IMR-90 (cell line): Measurements from ENCODE around the gene ST7. TPM values are rescaled to one million over a fixed set of nuclear protein-coding genes. Genes with fewer than 3 reads are reported as not detected.

Source experiments
- ATAC-seq: fragments of 200-7000 bp; cut with Tn5 transposase; 2 replicates; pipeline ENCODE4 v1.9.1; 2020; ENCODE audit warnings: low read depth, mild to moderate bottlenecking, moderate library complexity
- BruUV-seq: library from RNA; stranded (reverse); fragments of 400-500 nt; replicated peaks from 2 replicates; lab custom pipeline; 2021; lab: Mats Ljungman, UMichigan
- CTCF ChIA-PET: fragments of 300-600 bp; formaldehyde crosslinking; extraction: SDS; loops from one replicate; lab custom pipeline; 2021; ENCODE audit warnings: antibody characterized with exemption; lab: Yijun Ruan, JAX
- POLR2A ChIA-PET: fragments of 300-600 bp; sonication (Branson Sonifier 250); formaldehyde crosslinking; loops from one replicate; lab custom pipeline; 2022; ENCODE audit warnings: antibody characterized with exemption; ENCODE audit not compliant: unreplicated experiment; lab: Charles Lee
- DNase-seq: peaks from one replicate; pipeline ENCODE4 v3.0.0; 2013
- H2AFZ ChIP-seq: replicated peaks from 2 replicates; pipeline ENCODE3; 2013; ENCODE audit warnings: low read length, mild to moderate bottlenecking; ENCODE audit not compliant: poor library complexity
- H2AK5ac ChIP-seq: 2 replicates; pipeline ENCODE4 v1.6.1; 2013; ENCODE audit warnings: low read depth, low read length, inconsistent platforms
- H2AK9ac ChIP-seq: replicated peaks from 2 replicates; pipeline ENCODE3; 2013; ENCODE audit warnings: mild to moderate bottlenecking, low read depth, low read length, moderate library complexity; ENCODE audit not compliant: poor library complexity
- H2BK120ac ChIP-seq: 2 replicates; pipeline ENCODE4 v1.6.1; 2013; ENCODE audit warnings: low read depth, low read length, inconsistent platforms
- H2BK15ac ChIP-seq: 3 replicates; pipeline ENCODE4 v1.6.1; 2013; ENCODE audit warnings: low read depth, low read length, inconsistent platforms
- H2BK20ac ChIP-seq: 2 replicates; pipeline ENCODE4 v1.6.1; 2013; ENCODE audit warnings: low read depth, mild to moderate bottlenecking, inconsistent platforms, low read length, moderate library complexity
- H2BK5ac ChIP-seq: 2 replicates; pipeline ENCODE4 v1.6.1; 2013; ENCODE audit warnings: mild to moderate bottlenecking, low read depth, low read length, inconsistent platforms; ENCODE audit not compliant: poor library complexity, severe bottlenecking
- H3K14ac ChIP-seq: replicated peaks from 2 replicates; pipeline ENCODE4 v1.6.1; 2013; ENCODE audit warnings: low read depth, low read length, inconsistent platforms
- H3K18ac ChIP-seq: 2 replicates; pipeline ENCODE4 v1.6.1; 2013; ENCODE audit warnings: low read depth, low read length, control low read depth
- H3K23ac ChIP-seq: 2 replicates; pipeline ENCODE4 v1.6.1; 2013; ENCODE audit warnings: low read depth, low read length, inconsistent platforms
- H3K27ac ChIP-seq: 2 replicates; pipeline ENCODE4 v1.5.1; 2013; ENCODE audit warnings: mild to moderate bottlenecking, control low read depth, low read length; ENCODE audit not compliant: insufficient read depth
- H3K27me3 ChIP-seq: 2 replicates; pipeline ENCODE4 v1.6.1; 2013; ENCODE audit warnings: low read length; ENCODE audit not compliant: control insufficient read depth, insufficient read depth
- H3K36me3 ChIP-seq: 2 replicates; pipeline ENCODE4 v1.6.1; 2013; ENCODE audit warnings: low read length, mixed read lengths; ENCODE audit not compliant: control insufficient read depth, insufficient read depth
- H3K4ac ChIP-seq: 2 replicates; pipeline ENCODE4 v1.6.1; 2013; ENCODE audit warnings: low read depth, low read length, inconsistent platforms
- H3K4me1 ChIP-seq: 2 replicates; pipeline ENCODE4 v1.6.1; 2013; ENCODE audit warnings: low read length, mixed read lengths; ENCODE audit not compliant: control insufficient read depth, insufficient read depth
- H3K4me2 ChIP-seq: 2 replicates; pipeline ENCODE4 v1.6.1; 2013; ENCODE audit warnings: low read depth, mild to moderate bottlenecking, control low read depth, low read length, moderate library complexity
- H3K4me3 ChIP-seq: 2 replicates; pipeline ENCODE4 v1.5.1; 2013; ENCODE audit warnings: low read depth, mild to moderate bottlenecking, control low read depth, low read length, moderate library complexity; ENCODE audit not compliant: insufficient read depth
- H3K56ac ChIP-seq: 2 replicates; pipeline ENCODE4 v1.6.1; 2013; ENCODE audit warnings: low read length, inconsistent platforms; ENCODE audit not compliant: insufficient read depth; ENCODE audit errors: extremely low read depth
- H3K79me1 ChIP-seq, 2 experiments: 2 replicates each; pipeline ENCODE4 v1.6.1; 2013; ENCODE audit warnings: low read length in 2 of 2, inconsistent platforms in 1 of 2, low read depth in 1 of 2
- H3K9ac ChIP-seq: 2 replicates; pipeline ENCODE4 v1.6.1; 2013; ENCODE audit warnings: low read depth, low read length, control low read depth
- H3K9me1 ChIP-seq: 2 replicates; pipeline ENCODE4 v1.6.1; 2013; ENCODE audit warnings: low read length, inconsistent platforms; ENCODE audit not compliant: insufficient read depth
- H3K9me3 ChIP-seq: 2 replicates; pipeline ENCODE4 v1.6.1; 2013; ENCODE audit warnings: low read length; ENCODE audit not compliant: control insufficient read depth, insufficient read depth
- H4K20me1 ChIP-seq: 2 replicates; pipeline ENCODE4 v1.6.1; 2013; ENCODE audit warnings: low read length, inconsistent platforms; ENCODE audit not compliant: insufficient read depth
- H4K5ac ChIP-seq: 2 replicates; pipeline ENCODE4 v1.6.1; 2013; ENCODE audit warnings: mild to moderate bottlenecking, low read depth, low read length, control low read depth
- H4K8ac ChIP-seq, 2 experiments: 2 replicates each; pipeline ENCODE4 v1.6.1; 2013; ENCODE audit warnings: low read depth in 2 of 2, low read length in 2 of 2, control low read depth in 1 of 2, inconsistent platforms in 1 of 2
- H4K91ac ChIP-seq: 2 replicates; pipeline ENCODE4 v1.6.1; 2013; ENCODE audit warnings: low read depth, low read length, inconsistent platforms; ENCODE audit not compliant: insufficient read depth
- CEBPB ChIP-seq: IDR thresholded peaks from 2 replicates; pipeline ENCODE4 v1.6.1; 2012; ENCODE audit warnings: low read depth, low read length, improper control_type of control experiment
- CHD1 ChIP-seq: IDR thresholded peaks from 2 replicates; pipeline ENCODE4 v1.6.1; 2012; ENCODE audit warnings: low read depth, low read length, improper control_type of control experiment
- FOS ChIP-seq: fragments of 150-350 bp; IDR thresholded peaks from 2 replicates; pipeline ENCODE4 v1.6.1; 2016; ENCODE audit warnings: low read depth, low read length
- MAFK ChIP-seq: IDR thresholded peaks from 2 replicates; pipeline ENCODE4 v1.6.1; 2012; ENCODE audit warnings: low read depth, low read length, improper control_type of control experiment
- NFE2L2 ChIP-seq: fragments of 150-350 bp; IDR thresholded peaks from 2 replicates; pipeline ENCODE4 v1.6.1; 2016; ENCODE audit warnings: low read depth, mild to moderate bottlenecking, low read length
- SMC3 ChIP-seq: fragments of 150-350 bp; IDR thresholded peaks from 2 replicates; pipeline ENCODE4 v1.6.1; 2016; ENCODE audit warnings: low read depth, mild to moderate bottlenecking, antibody characterized with exemption, low read length, moderate library complexity
- WGBS, 2 experiments: methylation state at CpG; one replicate each; pipeline versions ENCODE4 v1.1.5 to v1.1.7; 2013; ENCODE audit warnings: missing lambda C conversion rate in 2 of 2; ENCODE audit not compliant: insufficient read length in 1 of 2; ENCODE audit errors: extremely low coverage in 2 of 2; 5-methylcytosine and 5-hydroxymethylcytosine counted together
- dilution Hi-C: fragments of 300-500 bp; cut with HindIII; formaldehyde crosslinking; loops from one replicate; pipeline ENCODE4 v1.14.3; 2018; ENCODE audit warnings: low sequenced_read_pairs; ENCODE audit not compliant: unreplicated experiment
- in situ Hi-C: fragments of 300-500 bp; cut with MboI; formaldehyde crosslinking; loops from 3 replicates; pipeline ENCODE4 v1.14.3; 2019; ENCODE audit warnings: low sequenced_read_pairs, inconsistent platforms, mixed read lengths
- intact Hi-C: fragments of 100-400 bp; cut with micrococcal nuclease; formaldehyde crosslinking; loops from 2 replicates; pipeline ENCODE4 v1.10.0; 2022
- polyA plus RNA-seq, 3 experiments: library from polyadenylated mRNA; depleted of rRNA; stranded (reverse); fragments of >200 nt; gene quantifications; 2 replicates each; pipeline ENCODE4 v1.2.3, GENCODE V29; 2012; ENCODE audit warnings: low replicate concordance in 1 of 3
- total RNA-seq: library from RNA; depleted of rRNA; stranded (reverse); fragments of >200 nt; gene quantifications from 2 replicates; pipeline ENCODE4 v1.2.3, GENCODE V29; 2012
- TF ChIP-seq, protein P1 (sequence below): fragments of 150-350 bp; IDR thresholded peaks from 2 replicates; pipeline ENCODE4 v1.6.1; 2017; ENCODE audit warnings: mild to moderate bottlenecking, antibody characterized with exemption, low read length, low read depth

The ST7 gene
- total and polyA plus RNA-seq, 2 of the 4 experiments (the other 2 are of a cell fraction): 18.6 to 26.0 TPM

DNA sequence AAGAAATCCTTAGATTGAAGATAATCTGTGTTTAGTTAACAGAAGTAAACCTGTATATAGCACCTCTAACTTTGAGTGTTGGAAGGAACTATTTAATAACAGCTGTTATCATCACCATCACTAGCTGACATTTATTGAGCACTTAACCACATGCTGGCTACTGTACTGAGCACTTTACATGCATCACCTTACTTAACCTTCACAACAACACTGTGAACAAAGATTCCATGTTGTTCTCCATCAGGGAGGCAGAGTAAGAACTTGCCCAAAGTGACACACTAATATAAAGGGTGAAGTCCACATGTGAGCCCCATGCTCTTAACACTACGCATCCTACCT lies 182.2 kb downstream of the ST7 start:
- Histone ChIP-seq H3K4me1 (peaks cover 9% of the 10 kb centered on the region), H3K56ac (no peak overlapping the region), H3K9me3 (no peaks in the 10 kb centered on the region), H4K8ac (peak overlapping the region in 1 of 2 experiments; percentile 1; a peak in 1 of 4 replicates), H2AFZ (no peak overlapping the region), H4K91ac (peak overlapping the region; percentile 5; the same call in 1 of the 2 replicates), H3K18ac (peak overlapping the region; percentile 88; the same call in 1 of the 2 replicates), H2BK15ac (0 out of 3 replicates have a peak overlapping the region, but pooled peaks have one; percentile 19), H3K79me1 (peaks cover 4% of the 10 kb centered on the region in 2 experiments; a peak in 2 of 4 replicates), H2AK9ac (no peak overlapping the region), H2BK120ac (no peak overlapping the region), H3K27ac (no peak overlapping the region), H3K4me2 (no peak overlapping the region), H3K4me3 (no peak overlapping the region), H3K9me1 (0 out of 2 replicates have a peak, but pooled peaks cover 8% of the 10 kb centered on the region), H4K5ac (peak overlapping the region; percentile 29; the same call in 1 of the 2 replicates), H3K27me3 (no peaks in the 10 kb centered on the region), H3K23ac (0 out of 2 replicates have a peak overlapping the region, but pooled peaks have one; percentile 1), H2AK5ac (peak overlapping the region; percentile 9; the same call in 1 of the 2 replicates), H3K4ac (no peak overlapping the region), H2BK5ac (no peak overlapping the region), H2BK20ac (0 out of 2 replicates have a peak overlapping the region, but pooled peaks have one; percentile 13), H4K20me1 (no peaks in the 10 kb centered on the region), H3K14ac (no peak overlapping the region; the same call in 1 of the 2 replicates), H3K9ac (no peak overlapping the region), H3K36me3 (peaks cover 8% of the 10 kb centered on the region)
- TF ChIP-seq CEBPB (no peak), CHD1 (no peak), NFE2L2 (no peak), SMC3 (no peak), FOS (no peak), MAFK (no peak)
- TF ChIP-seq, protein P1, sequence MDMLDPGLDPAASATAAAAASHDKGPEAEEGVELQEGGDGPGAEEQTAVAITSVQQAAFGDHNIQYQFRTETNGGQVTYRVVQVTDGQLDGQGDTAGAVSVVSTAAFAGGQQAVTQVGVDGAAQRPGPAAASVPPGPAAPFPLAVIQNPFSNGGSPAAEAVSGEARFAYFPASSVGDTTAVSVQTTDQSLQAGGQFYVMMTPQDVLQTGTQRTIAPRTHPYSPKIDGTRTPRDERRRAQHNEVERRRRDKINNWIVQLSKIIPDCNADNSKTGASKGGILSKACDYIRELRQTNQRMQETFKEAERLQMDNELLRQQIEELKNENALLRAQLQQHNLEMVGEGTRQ: no peak
- WGBS, 2 experiments: no CpG with 5 or more reads among the region's 1 CpG
- intact Hi-C loops (loop anchor here (5.0 kb wide), 1 partner anchor 77 kb away; no protein-coding TSS in a partner anchor), in situ Hi-C loops (no loop called here), dilution Hi-C loops (no loop called here)
- DNase-seq (no peak), ATAC-seq (no peak)
- POLR2A ChIA-PET: no interaction called here
- BruUV-seq: no TSS peak
- CTCF ChIA-PET: no interaction called here
